Fibroblast of skin of back (primary cell): ENCODE measurements around the gene CRK. TPM values are rescaled to one million over a fixed set of nuclear protein-coding genes. Genes with fewer than 3 reads are reported as not detected.

Experiments
- DNase-seq: peaks from one replicate; pipeline ENCODE4 v3.0.0-alpha.2; 2013
- polyA plus RNA-seq, 2 experiments: library from polyadenylated mRNA; unstranded; fragments of 120-200 nt; gene quantifications; one replicate each; pipeline ENCODE4 v1.2.1, GENCODE V29; 2013; ENCODE audit not compliant: insufficient read length in 2 of 2

The CRK gene
- 64.3 TPM for polyA plus RNA-seq (2013, experiment 1 of 2; ENCODE audit: insufficient read length)
- polyA plus RNA-seq (2013, experiment 2 of 2; ENCODE audit: insufficient read length): 49.2 TPM

GRCh38 chr17:1455797-1456599 lies at the start of gene CRK:
CRK (minus strand) TSS chr17:1456232; CDS start chr17:1456117, 115 bp downstream.
- peak; percentile 93 for DNase-seq

GRCh38 chr17:1505586-1505985 lies 49.6 kb upstream of the CRK start:
- no peak for DNase-seq

GRCh38 chr17:1504866-1505265 lies 48.8 kb upstream of the CRK start:
- no peak for DNase-seq

GRCh38 chr17:1503699-1504098 lies 47.7 kb upstream of the CRK start:
- DNase-seq: no peak

- DNase-seq: no peak
Measured at GRCh38 chr17:1498869-1499268, 42.8 kb upstream of the CRK start.

- DNase-seq: no peak
Measured at GRCh38 chr17:1498233-1498632, 42.2 kb upstream of the CRK start.

GRCh38 chr17:1497831-1498230 lies 41.8 kb upstream of the CRK start:
- DNase-seq: no peak

GRCh38 chr17:1496869-1497268 lies 40.8 kb upstream of the CRK start:
- DNase-seq: no peak

- peak; percentile 62 for DNase-seq
Measured at GRCh38 chr17:1495265-1495989, 39.4 kb upstream of the CRK start.

- DNase-seq: no peak
Measured at GRCh38 chr17:1494736-1495253, 38.8 kb upstream of the CRK start.

GRCh38 chr17:1494203-1494602 lies 38.2 kb upstream of the CRK start:
- no peak for DNase-seq

GRCh38 chr17:1493291-1493980 lies 37.4 kb upstream of the CRK start:
- no peak for DNase-seq

GRCh38 chr17:1492249-1493206 lies 36.5 kb upstream of the CRK start, which contains the start of gene MYO1C:
MYO1C (minus strand) TSS chr17:1492686; CDS start chr17:1492487, 199 bp downstream.
- DNase-seq: no peak

- peak; percentile 66 for DNase-seq
Measured at GRCh38 chr17:1491443-1492248, 35.6 kb upstream of the CRK start.

GRCh38 chr17:1490643-1491442 lies 34.8 kb upstream of the CRK start:
- peak; percentile 45 for DNase-seq

- no peak for DNase-seq
Measured at GRCh38 chr17:1488826-1489270, 32.8 kb upstream of the CRK start.

- DNase-seq: peak; percentile 91
Measured at GRCh38 chr17:1487939-1488825, 32.1 kb upstream of the CRK start.
